IMR-90 (cell line): Measurements from ENCODE around the gene MACROD1. TPM values are rescaled to one million over a fixed set of nuclear protein-coding genes. Genes with fewer than 3 reads are reported as not detected.

Source experiments
- ATAC-seq: fragments of 200-7000 bp; cut with Tn5 transposase; 2 replicates; pipeline ENCODE4 v1.9.1; 2020; ENCODE audit warnings: low read depth, mild to moderate bottlenecking, moderate library complexity
- BruUV-seq: library from RNA; stranded (reverse); fragments of 400-500 nt; replicated peaks from 2 replicates; lab custom pipeline; 2021; lab: Mats Ljungman, UMichigan
- CTCF ChIA-PET: fragments of 300-600 bp; formaldehyde crosslinking; extraction: SDS; loops from one replicate; lab custom pipeline; 2021; ENCODE audit warnings: antibody characterized with exemption; lab: Yijun Ruan, JAX
- POLR2A ChIA-PET: fragments of 300-600 bp; sonication (Branson Sonifier 250); formaldehyde crosslinking; loops from one replicate; lab custom pipeline; 2022; ENCODE audit warnings: antibody characterized with exemption; ENCODE audit not compliant: unreplicated experiment; lab: Charles Lee
- DNase-seq: peaks from one replicate; pipeline ENCODE4 v3.0.0; 2013
- H2AFZ ChIP-seq: replicated peaks from 2 replicates; pipeline ENCODE3; 2013; ENCODE audit warnings: low read length, mild to moderate bottlenecking; ENCODE audit not compliant: poor library complexity
- H2AK5ac ChIP-seq: 2 replicates; pipeline ENCODE4 v1.6.1; 2013; ENCODE audit warnings: low read depth, low read length, inconsistent platforms
- H2AK9ac ChIP-seq: replicated peaks from 2 replicates; pipeline ENCODE3; 2013; ENCODE audit warnings: mild to moderate bottlenecking, low read depth, low read length, moderate library complexity; ENCODE audit not compliant: poor library complexity
- H2BK120ac ChIP-seq: 2 replicates; pipeline ENCODE4 v1.6.1; 2013; ENCODE audit warnings: low read depth, low read length, inconsistent platforms
- H2BK15ac ChIP-seq: 3 replicates; pipeline ENCODE4 v1.6.1; 2013; ENCODE audit warnings: low read depth, low read length, inconsistent platforms
- H2BK20ac ChIP-seq: 2 replicates; pipeline ENCODE4 v1.6.1; 2013; ENCODE audit warnings: low read depth, mild to moderate bottlenecking, inconsistent platforms, low read length, moderate library complexity
- H2BK5ac ChIP-seq: 2 replicates; pipeline ENCODE4 v1.6.1; 2013; ENCODE audit warnings: mild to moderate bottlenecking, low read depth, low read length, inconsistent platforms; ENCODE audit not compliant: poor library complexity, severe bottlenecking
- H3K14ac ChIP-seq: replicated peaks from 2 replicates; pipeline ENCODE4 v1.6.1; 2013; ENCODE audit warnings: low read depth, low read length, inconsistent platforms
- H3K18ac ChIP-seq: 2 replicates; pipeline ENCODE4 v1.6.1; 2013; ENCODE audit warnings: low read depth, low read length, control low read depth
- H3K23ac ChIP-seq: 2 replicates; pipeline ENCODE4 v1.6.1; 2013; ENCODE audit warnings: low read depth, low read length, inconsistent platforms
- H3K27ac ChIP-seq: 2 replicates; pipeline ENCODE4 v1.5.1; 2013; ENCODE audit warnings: mild to moderate bottlenecking, control low read depth, low read length; ENCODE audit not compliant: insufficient read depth
- H3K27me3 ChIP-seq: 2 replicates; pipeline ENCODE4 v1.6.1; 2013; ENCODE audit warnings: low read length; ENCODE audit not compliant: control insufficient read depth, insufficient read depth
- H3K36me3 ChIP-seq: 2 replicates; pipeline ENCODE4 v1.6.1; 2013; ENCODE audit warnings: low read length, mixed read lengths; ENCODE audit not compliant: control insufficient read depth, insufficient read depth
- H3K4ac ChIP-seq: 2 replicates; pipeline ENCODE4 v1.6.1; 2013; ENCODE audit warnings: low read depth, low read length, inconsistent platforms
- H3K4me1 ChIP-seq: 2 replicates; pipeline ENCODE4 v1.6.1; 2013; ENCODE audit warnings: low read length, mixed read lengths; ENCODE audit not compliant: control insufficient read depth, insufficient read depth
- H3K4me2 ChIP-seq: 2 replicates; pipeline ENCODE4 v1.6.1; 2013; ENCODE audit warnings: low read depth, mild to moderate bottlenecking, control low read depth, low read length, moderate library complexity
- H3K4me3 ChIP-seq: 2 replicates; pipeline ENCODE4 v1.5.1; 2013; ENCODE audit warnings: low read depth, mild to moderate bottlenecking, control low read depth, low read length, moderate library complexity; ENCODE audit not compliant: insufficient read depth
- H3K56ac ChIP-seq: 2 replicates; pipeline ENCODE4 v1.6.1; 2013; ENCODE audit warnings: low read length, inconsistent platforms; ENCODE audit not compliant: insufficient read depth; ENCODE audit errors: extremely low read depth
- H3K79me1 ChIP-seq, 2 experiments: 2 replicates each; pipeline ENCODE4 v1.6.1; 2013; ENCODE audit warnings: low read length in 2 of 2, inconsistent platforms in 1 of 2, low read depth in 1 of 2
- H3K9ac ChIP-seq: 2 replicates; pipeline ENCODE4 v1.6.1; 2013; ENCODE audit warnings: low read depth, low read length, control low read depth
- H3K9me1 ChIP-seq: 2 replicates; pipeline ENCODE4 v1.6.1; 2013; ENCODE audit warnings: low read length, inconsistent platforms; ENCODE audit not compliant: insufficient read depth
- H3K9me3 ChIP-seq: 2 replicates; pipeline ENCODE4 v1.6.1; 2013; ENCODE audit warnings: low read length; ENCODE audit not compliant: control insufficient read depth, insufficient read depth
- H4K20me1 ChIP-seq: 2 replicates; pipeline ENCODE4 v1.6.1; 2013; ENCODE audit warnings: low read length, inconsistent platforms; ENCODE audit not compliant: insufficient read depth
- H4K5ac ChIP-seq: 2 replicates; pipeline ENCODE4 v1.6.1; 2013; ENCODE audit warnings: mild to moderate bottlenecking, low read depth, low read length, control low read depth
- H4K8ac ChIP-seq, 2 experiments: 2 replicates each; pipeline ENCODE4 v1.6.1; 2013; ENCODE audit warnings: low read depth in 2 of 2, low read length in 2 of 2, control low read depth in 1 of 2, inconsistent platforms in 1 of 2
- H4K91ac ChIP-seq: 2 replicates; pipeline ENCODE4 v1.6.1; 2013; ENCODE audit warnings: low read depth, low read length, inconsistent platforms; ENCODE audit not compliant: insufficient read depth
- MXI1 ChIP-seq: IDR thresholded peaks from 2 replicates; pipeline ENCODE4 v1.6.1; 2012; ENCODE audit warnings: low read depth, mild to moderate bottlenecking, low read length, moderate library complexity, borderline replicate concordance
- NFE2L2 ChIP-seq: fragments of 150-350 bp; IDR thresholded peaks from 2 replicates; pipeline ENCODE4 v1.6.1; 2016; ENCODE audit warnings: low read depth, mild to moderate bottlenecking, low read length
- WGBS, 2 experiments: methylation state at CpG; one replicate each; pipeline versions ENCODE4 v1.1.5 to v1.1.7; 2013; ENCODE audit warnings: missing lambda C conversion rate in 2 of 2; ENCODE audit not compliant: insufficient read length in 1 of 2; ENCODE audit errors: extremely low coverage in 2 of 2; 5-methylcytosine and 5-hydroxymethylcytosine counted together
- dilution Hi-C: fragments of 300-500 bp; cut with HindIII; formaldehyde crosslinking; loops from one replicate; pipeline ENCODE4 v1.14.3; 2018; ENCODE audit warnings: low sequenced_read_pairs; ENCODE audit not compliant: unreplicated experiment
- in situ Hi-C: fragments of 300-500 bp; cut with MboI; formaldehyde crosslinking; loops from 3 replicates; pipeline ENCODE4 v1.14.3; 2019; ENCODE audit warnings: low sequenced_read_pairs, inconsistent platforms, mixed read lengths
- intact Hi-C: fragments of 100-400 bp; cut with micrococcal nuclease; formaldehyde crosslinking; loops from 2 replicates; pipeline ENCODE4 v1.10.0; 2022
- polyA plus RNA-seq, 3 experiments: library from polyadenylated mRNA; depleted of rRNA; stranded (reverse); fragments of >200 nt; gene quantifications; 2 replicates each; pipeline ENCODE4 v1.2.3, GENCODE V29; 2012; ENCODE audit warnings: low replicate concordance in 1 of 3
- total RNA-seq: library from RNA; depleted of rRNA; stranded (reverse); fragments of >200 nt; gene quantifications from 2 replicates; pipeline ENCODE4 v1.2.3, GENCODE V29; 2012

MACROD1 gene
- total and polyA plus RNA-seq, 2 of the 4 experiments (the other 2 are of a cell fraction), result 2.5 to 9.3 TPM

- no peak for TF ChIP-seq MXI1
- TF ChIP-seq NFE2L2, result no peak
- Histone ChIP-seq H4K8ac (no peak overlapping the region), H2AFZ (no peak overlapping the region), H3K4me1 (peaks cover 10% of the 10 kb centered on the region), H3K14ac (no peak overlapping the region), H3K9me3 (no peaks in the 10 kb centered on the region), H3K23ac (no peak overlapping the region), H2AK9ac (peak overlapping the region; percentile 26), H3K79me1 (peaks cover 0 to 20% of the 10 kb centered on the region in 2 experiments; a peak in 2 of 4 replicates), H3K18ac (no peak overlapping the region), H3K9ac (no peak overlapping the region), H3K36me3 (peaks cover 20% of the 10 kb centered on the region), H2BK5ac (no peak overlapping the region), H2BK120ac (no peak overlapping the region), H4K5ac (no peak overlapping the region), H2BK15ac (no peak overlapping the region), H3K4ac (no peak overlapping the region), H3K56ac (no peak overlapping the region), H3K4me2 (no peak overlapping the region), H4K20me1 (peaks cover 8% of the 10 kb centered on the region; the same call in 1 of the 2 replicates), H4K91ac (no peak overlapping the region), H3K27me3 (no peaks in the 10 kb centered on the region), H2BK20ac (no peak overlapping the region), H2AK5ac (no peak overlapping the region; the same call in 1 of the 2 replicates), H3K9me1 (no peaks in the 10 kb centered on the region; the same call in 1 of the 2 replicates), H3K27ac (no peak overlapping the region), H3K4me3 (no peak overlapping the region)
- WGBS, 2 experiments, result 80% methylated on average over 17 of the region's 18 CpGs; no CpG with 5 or more reads in 1 of the 2 experiments
- DNase-seq (no peak), ATAC-seq (no peak)
- no TSS peak for BruUV-seq
- in situ Hi-C loops (no loop called here), intact Hi-C loops (loop anchor here (10.0 kb wide), 1 partner anchor 446 kb away; no protein-coding TSS in a partner anchor), dilution Hi-C loops (no loop called here)
- ChIA-PET CTCF (no interaction called here), POLR2A (no interaction called here)
These were observed 43.1 kb upstream of the MACROD1 start for GRCh38 chr11:64208796-64209562.
